Activated CD8-positive, alpha-beta memory T cell treated with anti-CD3 and anti-CD28 coated beads for 4 hours (primary cell): ENCODE results near the gene CDCA8.
"Not testable (repeated sequence)": the region's sequence is repeated elsewhere in the genome, so short reads cannot be mapped to it uniquely, and the experiment has no call there.

ENCODE experiments used
- DNase-seq, 2 donors: peaks; one replicate each; pipeline ENCODE4 v3.0.0-alpha.2; 2020; ENCODE audit warnings: low read depth in 2 of 2

The CDCA8 gene

DNA sequence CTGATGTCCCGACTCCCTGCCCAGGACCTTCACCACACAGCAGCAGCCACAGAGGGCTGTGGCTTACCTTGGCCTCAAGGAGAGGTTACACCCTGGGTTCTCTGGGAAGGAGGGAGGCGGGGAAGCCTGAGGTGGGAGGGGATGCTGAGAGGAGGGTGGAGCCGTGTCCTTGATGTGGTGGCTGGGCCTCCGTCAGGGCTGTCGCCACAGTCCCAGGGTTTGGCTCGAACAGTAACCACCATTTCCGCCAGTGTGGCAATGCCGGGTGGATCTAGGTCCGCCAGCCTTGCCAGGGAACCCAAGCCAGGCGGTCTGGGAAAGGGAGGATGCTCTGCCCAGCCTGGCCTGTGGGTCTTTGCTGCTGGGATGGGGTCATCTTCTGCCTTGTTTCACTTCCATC, 18.4 kb upstream of the CDCA8 start:
- no peak for DNase-seq

DNA sequence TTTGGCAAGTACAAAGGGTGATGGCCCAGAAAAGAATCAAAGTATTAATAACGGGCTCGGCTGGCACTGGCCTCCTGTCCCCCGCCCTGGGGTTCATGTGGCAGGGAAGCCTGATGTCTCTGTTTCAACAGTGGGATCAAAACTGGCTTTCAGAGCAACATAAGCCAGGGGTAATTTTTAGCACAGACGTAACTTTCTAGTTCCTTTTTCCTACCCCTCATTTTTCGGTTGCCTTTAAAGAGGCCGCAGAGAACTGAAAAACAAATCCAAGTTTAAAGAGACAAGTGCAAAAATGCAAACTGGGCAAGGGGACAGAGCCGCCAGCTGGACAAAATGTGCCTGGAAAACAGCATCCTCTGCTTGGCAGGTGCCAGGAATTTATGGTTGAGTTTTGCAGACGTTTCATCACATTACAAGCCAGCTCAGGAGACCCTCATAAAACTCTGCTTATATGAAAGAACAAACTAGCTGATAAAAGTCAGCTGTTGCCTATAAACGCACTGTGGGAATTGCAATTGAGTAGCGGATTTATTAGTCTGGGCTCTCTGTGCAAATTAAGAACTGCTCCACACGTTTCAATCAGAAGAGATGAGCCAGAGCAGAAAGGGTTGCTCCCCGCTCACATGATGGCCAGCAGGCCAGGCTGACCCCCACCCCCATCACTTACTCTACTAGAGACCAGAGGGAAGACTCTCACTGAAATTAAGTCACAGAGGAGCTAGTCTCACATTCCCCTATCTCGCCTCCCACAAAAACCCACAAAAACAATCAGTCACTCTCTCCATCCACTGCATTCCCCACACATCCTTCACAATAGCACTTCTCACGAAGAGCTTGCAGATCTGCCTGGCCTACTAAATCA, 15.8 kb upstream of the CDCA8 start:
- no peak for DNase-seq

DNA sequence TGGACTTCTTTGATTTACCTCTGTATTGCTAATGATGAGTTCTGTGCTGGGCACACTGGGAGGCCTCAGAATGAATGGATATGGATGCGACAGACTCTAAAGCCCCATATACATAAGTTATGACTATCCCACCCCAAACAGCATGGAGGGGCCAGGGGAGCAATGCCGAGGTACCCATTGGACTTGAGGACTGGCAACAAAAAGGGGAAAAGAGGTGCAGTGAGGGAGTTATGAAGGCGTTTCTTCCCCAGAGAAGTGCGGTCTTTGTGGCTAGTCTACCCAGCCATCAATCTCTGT, 15.2 kb upstream of the CDCA8 start:
- DNase-seq, result no peak

DNA sequence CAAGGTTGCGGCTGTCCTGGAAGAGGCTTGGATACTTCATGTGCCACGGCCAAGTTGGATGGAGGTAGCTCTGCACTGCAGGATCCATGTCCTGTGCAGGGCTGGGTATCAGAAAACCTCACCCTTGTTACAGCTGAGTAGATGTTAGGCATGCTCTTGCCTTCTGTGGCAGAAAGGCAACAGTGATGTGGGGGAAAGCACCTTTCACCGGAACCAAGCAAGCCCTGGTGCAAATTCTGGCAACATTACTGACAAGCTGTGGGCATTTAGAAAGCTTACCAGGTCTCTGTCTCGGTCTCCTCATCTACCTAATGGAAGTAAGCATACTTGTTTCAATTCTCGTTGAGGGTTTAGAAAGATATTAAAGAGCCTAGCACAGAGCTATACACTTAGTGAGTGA, 14.5 kb upstream of the CDCA8 start:
- no peak for DNase-seq

DNA sequence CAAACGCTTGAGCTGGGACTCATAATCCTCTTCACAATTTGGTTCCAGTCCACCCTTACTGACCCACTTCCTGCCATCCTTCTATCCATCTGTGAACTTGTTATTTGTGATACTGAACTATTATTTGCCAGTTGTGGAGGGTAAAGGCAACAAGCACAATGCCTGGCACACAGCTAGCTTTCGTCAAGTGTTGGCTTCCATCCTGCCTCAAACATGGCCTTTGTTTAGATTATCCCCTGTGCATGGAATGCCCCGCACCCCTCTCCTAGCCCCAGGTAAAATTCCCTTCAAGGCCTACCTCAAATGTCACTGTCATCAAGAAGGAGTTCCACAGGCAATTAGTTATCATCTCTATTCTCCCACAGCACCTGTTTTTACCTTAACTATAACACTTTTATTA, 11.4 kb upstream of the CDCA8 start:
- DNase-seq, result no peak

DNA sequence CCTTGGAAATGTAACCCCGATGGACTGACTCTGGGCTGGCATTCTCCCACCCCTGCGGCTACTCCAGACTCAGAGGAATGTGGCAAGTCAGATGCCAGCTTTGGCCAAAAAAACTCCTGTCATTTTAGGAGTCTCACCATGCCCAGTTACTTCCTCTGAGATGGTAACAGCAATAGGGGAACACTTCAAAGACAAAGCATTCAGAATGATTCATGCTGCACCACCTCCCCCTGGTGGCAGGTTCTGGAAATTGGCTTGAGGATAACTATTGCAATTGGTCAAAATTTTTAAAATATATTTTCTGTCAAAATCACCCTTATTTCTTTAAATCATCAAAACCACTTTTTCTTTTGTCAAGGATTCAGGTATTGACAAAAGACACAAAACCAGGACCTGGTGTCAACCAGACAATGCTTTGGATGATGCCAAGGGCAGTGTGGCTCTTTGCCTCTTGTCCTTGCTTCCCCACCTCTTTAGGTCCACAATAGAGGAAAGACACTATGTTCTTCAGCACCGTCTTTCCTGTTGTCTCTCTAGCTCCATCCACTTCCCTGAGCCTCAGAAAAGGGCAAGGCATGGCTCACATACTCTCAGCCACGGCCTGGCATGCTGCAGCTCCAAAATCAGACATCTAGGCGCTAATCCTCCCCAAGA, 9.9 kb upstream of the CDCA8 start:
- peak; percentile 52 to 54 for DNase-seq

DNA sequence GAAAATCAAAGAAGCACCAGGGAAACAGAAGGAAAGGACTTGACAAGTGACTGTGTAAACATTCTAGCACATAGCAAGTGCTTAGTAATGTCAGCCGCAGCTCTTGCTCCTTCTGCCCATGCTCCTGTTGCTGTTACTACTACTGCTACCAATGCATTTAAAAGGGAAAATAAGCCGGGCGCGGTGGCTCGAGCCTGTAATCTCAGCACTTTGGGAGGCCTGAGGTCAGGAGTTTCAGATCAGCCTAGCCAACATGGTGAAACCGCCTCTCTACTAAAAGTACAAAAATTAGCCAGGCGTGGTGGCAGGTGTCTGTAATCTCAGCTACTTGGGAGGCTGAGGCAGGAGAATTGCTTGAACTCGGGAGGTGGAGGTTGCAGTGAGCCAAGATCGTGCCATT, 8.1 kb upstream of the CDCA8 start:
- not testable (repeated sequence) for DNase-seq

DNA sequence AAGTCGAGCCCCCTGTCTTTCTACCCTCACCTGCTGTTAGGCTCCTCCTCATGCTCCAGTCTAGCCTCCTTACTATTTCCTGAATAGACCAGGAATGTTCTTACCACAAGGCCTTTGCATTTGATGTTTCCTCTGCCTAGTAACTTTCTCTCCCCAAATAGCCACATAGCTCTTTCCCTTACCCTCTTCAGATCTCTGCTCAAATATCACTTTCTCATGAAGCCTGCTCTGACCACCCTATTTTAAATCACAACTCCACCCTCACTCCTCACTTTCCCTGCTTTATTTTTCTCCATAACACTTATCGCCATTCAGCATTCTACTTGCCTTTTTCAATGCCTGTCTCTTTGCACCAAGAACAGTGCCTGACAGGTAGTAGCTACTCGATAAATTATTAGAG, 6.6 kb upstream of the CDCA8 start:
- DNase-seq, result no peak

DNA sequence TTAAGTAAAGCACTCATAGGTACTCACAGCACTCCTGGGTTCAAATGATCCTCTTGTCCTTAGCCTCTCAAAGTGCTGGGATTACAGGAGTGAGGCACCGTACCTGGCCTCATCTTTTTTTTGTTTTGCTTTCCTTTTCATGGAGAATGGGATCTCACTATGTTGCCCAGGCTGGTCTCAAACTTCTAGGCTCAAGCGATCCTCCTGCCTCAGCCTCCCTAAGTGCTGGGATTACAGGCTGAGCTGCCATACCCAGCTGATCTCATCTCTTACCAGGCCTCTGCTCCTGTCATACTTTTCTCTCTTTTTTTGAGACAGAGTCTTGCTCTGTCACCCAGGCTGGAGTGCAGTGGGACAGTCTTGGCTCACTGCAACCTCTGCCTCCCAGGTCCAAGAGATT, 4.6 kb upstream of the CDCA8 start:
- DNase-seq, result not testable (repeated sequence)

DNA sequence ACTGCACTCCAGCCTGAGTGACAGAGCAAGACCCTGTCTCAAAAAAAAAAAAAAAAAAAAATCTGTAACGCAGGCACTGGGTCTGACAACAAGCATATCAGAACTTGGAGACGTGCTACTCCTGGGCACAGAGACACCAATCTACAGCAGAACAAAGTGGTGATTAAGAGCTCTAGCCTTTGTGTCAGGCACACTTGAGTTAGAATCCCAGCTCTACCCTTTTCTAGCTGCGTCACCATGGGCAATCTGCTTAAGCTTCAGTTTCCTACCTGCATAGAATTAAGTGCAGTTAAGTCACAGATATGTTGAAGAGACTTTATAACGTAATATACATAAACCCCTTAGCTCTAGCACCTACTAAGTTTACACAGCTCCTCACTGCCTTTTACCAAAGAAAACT, 3.4 kb upstream of the CDCA8 start:
- no peak for DNase-seq

DNA sequence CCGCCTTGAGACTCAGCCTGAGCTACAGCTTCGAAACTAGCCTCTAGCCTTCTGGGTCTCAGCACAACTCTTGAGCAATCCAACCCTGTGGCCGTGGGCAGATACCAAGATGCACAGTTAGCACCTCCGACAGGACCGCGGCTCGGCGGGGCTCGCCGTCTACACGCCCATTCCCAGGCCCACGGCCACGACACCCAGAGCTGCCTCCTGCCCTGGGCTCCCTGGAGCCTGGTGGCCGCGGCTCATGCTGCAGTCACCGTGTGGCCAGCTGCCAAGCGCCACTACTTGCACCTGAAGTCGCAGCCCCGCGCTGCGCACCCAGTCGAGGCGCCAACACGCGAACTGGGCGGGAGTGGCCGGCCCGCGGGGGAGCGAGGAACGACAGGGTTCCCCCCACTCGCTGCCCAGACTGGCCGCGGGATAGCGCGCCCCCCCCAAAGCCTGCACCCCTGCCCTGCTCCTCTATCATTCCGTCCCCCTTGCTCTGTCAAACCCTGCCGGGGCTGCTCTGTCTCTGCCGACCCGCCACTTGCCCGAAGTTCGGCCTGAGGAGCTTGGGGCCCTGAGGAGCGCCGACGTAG, 729 bp upstream of the CDCA8 start:
- no peak for DNase-seq

DNA sequence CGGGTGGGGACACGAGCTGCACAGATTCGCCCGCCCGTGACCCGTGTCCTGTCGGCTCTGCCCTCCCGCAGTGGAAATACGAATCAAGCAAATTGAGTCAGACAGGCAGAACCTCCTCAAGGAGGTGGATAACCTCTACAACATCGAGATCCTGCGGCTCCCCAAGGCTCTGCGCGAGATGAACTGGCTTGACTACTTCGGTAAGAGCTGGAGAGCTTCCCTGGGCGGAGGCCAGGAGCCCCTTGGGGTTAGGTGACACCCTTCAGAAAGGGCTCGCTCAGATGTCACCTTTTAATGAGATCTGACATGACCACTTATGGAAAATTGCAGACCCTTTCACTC, 489 bp downstream of the CDCA8 start:
- DNase-seq, result no peak

DNA sequence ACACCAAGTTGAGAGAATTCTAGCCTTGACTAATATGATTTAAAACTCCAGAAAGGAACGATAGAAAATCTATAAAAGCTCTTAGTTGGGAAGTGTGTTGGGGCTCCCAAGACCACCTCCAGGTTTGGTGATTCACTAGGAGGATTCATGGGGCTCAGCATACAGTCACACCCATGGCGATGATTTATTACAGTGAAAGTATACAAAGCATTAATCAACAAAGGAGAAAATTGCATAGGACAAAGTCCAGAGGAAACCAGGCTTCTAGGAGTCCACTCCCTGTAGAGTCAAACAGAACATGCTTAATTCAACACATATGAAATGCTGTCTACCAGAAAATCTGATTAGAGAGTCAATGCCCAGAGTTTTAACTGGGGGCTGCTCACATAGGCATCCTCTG, 4.8 kb downstream of the CDCA8 start:
- no peak for DNase-seq

DNA sequence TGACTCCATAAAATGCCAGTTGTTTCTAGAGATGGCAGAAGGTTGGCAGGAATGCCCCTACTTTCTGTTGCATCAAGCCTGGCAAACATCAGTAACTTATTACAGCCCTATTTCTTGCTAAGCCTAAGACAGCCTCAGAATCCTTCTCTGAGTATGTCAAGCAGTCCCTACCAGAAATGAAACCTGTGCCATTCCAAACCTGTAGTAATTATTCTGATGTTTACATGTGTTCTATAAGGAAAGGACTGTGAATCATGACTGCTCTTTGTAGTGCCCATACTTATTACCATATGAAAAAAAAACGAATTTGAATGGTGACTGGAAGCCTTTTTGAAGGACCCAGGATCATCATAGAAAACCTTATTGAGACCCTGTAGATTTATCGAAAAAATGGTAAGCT, 5.4 kb downstream of the CDCA8 start:
- DNase-seq, result no peak

DNA sequence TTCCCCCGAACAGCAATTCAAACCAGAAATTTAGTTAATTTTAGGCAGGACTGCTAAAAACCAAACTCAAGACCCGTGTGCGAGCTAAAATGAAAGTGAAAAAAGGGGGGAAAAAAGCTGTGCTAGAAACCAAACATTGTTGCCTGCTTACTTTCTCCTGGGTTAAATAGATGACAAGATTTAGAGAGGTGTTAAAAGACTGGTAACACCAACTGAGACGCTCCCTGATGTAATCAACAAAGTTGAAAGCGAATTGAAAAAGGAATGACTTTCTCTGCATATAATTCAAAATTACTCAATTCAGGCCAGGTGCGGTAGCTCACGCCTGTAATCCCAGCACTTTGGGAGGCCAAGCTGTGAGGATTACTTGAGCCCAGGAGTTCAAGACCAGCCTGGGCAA, 6.8 kb downstream of the CDCA8 start:
- DNase-seq, result no peak

DNA sequence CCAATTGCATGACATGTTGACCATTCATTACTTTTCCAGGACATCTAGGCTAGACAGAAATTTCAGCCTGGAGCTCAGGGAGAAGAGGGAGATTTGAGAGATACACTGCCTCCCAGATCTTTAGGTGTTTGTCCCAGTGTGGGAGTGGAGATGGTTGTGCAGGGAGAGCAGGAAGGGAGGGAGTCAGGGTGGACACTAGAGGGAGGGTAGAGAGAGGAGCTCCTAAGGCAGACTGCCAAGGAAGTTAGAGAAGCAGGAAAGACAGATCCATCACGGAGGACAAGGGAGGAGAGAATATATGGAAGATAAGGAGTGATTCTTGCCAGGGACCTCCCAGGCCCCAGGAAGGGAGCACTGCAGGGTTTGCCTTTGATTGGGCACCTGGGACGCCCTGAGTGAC, 8.7 kb downstream of the CDCA8 start:
- DNase-seq, result no peak

DNA sequence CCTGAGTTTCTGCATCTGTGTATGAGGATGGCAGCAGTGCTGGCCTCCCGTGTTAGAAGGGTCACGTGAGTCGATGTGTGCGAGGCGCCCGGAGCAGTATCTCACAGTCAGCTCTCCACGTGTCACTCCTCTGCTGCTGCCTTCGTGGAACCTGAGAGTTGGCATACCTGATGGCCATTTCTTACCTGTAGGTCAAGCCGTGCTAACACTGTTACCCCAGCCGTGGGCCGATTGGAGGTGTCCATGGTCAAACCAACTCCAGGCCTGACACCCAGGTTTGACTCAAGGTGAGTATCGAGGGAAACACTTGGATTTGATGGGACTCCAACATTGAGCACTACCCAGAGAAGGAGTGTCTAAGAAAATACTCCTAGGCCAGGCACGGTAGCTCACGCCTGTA, 10.7 kb downstream of the CDCA8 start:
- no peak for DNase-seq

DNA sequence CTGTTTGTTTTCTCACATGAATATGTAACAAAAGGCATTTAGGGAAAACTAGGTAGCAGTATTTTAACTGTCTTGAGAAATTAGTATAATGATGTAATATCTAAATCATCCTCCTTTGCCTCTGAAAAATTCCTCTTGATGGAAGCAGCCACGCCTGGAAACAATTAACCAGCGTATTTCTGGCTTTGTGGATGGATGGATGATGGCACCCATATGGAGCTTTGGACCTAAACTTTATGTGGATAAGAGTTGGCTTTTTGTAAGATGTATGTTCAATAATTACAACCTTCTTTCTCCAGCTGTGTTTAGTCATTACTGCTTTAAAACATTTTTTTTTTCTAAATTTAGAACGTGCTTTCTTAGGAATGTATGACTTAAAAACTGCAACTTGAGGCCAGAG, 12.7 kb downstream of the CDCA8 start:
- DNase-seq, result no peak

DNA sequence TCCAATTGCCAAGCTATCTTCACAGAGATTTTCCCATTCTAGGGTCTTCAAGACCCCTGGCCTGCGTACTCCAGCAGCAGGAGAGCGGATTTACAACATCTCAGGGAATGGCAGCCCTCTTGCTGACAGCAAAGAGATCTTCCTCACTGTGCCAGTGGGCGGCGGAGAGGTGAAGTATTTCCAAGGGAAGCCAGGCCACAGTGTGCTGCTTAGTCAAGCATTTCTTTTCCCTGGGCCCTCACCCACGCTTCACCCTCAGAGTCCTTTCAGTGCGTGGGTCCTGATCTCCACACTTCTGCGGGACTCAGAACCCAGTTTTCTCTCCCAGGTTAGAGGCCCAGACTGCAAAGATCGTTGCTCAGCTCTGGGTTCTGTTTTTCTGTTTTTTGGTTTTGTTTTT, 13.1 kb downstream of the CDCA8 start:
- no peak for DNase-seq

DNA sequence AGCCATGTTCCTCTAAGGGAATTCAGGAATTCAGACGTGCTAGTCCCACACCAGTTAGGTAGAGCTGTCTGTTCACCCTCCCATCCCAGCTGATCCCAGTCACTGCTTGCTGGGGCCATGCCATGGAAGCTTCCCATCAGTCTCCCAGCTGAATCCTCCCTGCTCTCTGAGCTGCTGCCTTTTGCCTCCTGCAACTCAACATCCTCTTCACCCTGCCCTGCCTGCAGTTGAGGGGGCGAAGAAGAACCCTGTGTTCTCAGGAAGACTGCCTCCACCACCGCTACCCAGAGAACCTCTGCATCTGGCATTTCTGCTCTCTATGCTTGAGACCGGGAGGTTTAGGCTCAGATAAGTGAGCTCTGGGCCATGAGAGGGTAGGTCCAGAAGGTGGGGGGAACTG, 16.2 kb downstream of the CDCA8 start:
- no peak for DNase-seq

DNA sequence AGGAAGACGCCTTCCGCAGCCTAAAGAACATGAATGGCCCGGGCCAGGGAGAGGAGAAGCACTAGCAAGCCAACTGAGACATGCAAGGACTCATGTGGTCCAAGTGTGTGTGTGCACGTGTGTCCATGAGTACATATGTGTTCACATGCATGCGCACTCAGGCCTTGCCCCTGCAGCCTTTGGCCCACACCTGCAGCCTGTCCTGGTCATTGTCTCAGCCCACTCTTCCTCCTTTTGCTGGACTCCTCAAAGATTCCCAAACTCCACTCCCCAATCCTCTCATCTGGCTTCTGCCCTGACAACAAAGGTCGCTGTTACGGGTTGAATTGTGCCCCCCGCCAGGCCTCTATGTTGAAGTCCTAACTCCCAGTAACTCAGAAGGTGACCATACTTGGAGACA, 21.9 kb downstream of the CDCA8 start:
- DNase-seq, result no peak

DNA sequence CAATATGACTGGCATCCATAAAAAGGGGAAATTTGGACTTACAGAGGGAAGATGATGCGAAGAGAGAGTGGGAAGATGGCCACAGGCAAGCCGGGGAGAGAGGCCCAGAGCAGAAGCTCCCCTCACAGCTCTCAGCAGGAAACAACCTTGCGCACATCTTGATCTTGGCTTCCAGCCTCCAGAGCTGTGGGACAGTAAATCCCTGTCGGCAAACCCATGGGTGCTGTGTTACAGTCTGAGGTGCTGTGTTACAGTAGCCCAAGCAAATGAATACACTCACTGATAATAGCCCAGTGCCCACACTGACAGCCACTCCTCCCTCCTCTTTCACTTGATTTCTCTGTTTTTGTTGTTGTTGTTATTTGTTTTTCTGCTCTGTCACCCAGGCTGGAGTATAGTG, 22.4 kb downstream of the CDCA8 start:
- DNase-seq, result no peak

DNA sequence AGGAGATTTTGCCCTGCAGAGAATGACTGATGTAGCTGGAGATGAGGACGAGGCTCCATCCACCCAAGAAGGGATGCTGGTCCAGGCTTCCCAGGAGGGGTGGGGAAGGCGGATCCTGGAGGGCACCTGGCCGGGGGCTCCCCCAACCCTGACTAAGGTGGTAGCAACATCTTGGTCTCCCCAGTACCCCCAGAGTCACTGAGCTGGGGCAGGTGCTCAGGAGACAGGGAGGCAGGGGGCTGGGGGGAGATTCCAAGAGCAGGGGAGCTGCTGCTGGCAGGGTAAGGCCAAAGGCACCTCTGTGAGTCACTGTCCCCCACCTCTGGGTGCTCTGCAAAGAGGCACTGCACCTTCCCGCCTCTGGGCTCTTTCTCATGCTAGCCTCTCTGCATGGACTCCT, 24.0 kb downstream of the CDCA8 start:
- DNase-seq, result no peak

DNA sequence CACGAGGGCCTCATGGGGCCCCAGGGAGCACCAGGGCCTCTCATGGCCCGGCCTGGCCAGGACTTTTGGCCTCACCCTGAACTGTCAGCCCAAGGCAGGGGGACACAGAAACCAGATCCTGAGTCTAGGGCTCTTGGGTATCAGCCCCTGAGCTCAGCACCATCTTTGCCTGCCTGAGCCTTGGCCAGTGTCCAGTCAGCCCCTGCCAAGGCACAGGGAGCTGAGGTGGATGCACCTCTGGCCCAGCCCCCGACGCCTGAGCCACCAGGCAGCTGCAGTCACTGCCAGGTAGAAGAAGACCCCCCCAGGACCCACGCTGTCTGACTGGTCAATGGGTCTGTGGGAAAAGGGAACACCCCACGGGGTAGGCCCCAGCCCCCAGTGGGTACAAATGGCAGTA, 25.3 kb downstream of the CDCA8 start:
- DNase-seq, result no peak
